ENCODE measurements around the gene NLRX1.
"Not testable (repeated sequence)": the region's sequence is repeated elsewhere in the genome, so short reads cannot be mapped to it uniquely, and the experiment has no call there.

Gene NLRX1

DNA sequence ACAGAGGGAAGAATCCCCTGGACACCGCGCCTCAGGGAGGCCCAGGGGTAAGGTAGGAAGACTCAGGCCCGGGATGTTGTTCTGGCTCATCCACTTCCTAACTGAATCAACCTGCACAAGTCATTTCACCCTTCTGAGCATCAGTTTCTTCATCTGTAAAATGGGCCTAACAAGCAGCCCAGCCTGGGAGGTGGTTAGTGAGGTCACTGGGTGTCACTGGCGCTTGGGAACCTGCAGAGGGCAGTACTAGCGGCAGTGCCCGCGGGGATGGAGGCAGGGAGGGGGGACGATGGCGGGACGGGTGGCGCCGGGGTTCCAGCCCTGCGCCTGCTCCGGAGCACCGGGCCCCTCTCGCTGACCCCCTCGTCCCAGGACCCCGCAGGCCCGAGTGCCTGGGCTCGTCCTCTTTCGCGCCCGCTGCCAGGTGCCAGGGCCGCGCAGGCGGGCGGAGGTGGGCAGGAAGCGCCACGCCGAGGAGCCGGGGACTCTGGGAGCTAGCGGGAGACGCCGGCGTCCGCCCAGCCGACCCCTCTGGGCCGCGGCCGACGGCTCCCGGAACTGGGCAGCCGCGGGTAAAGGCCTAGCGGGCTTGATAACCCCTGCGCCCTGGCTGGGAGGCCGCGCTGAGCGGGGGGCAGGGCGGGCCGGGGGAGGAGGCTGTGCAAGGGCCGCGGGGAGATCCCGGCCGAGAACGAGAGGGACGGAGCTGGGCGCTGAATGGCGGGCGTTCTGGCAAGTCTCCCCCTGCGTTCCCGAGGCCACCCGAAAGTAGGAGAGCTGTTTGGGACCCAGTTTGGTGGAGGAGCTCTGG, at the start of gene NLRX1:
Gene NLRX1 (plus strand): TSS at position 255 of the 811 bp plus-strand sequence. CDS start 2,679 bp downstream, outside the sequence.
- DNase-seq (ENCODE audit: low spot score): peak; percentile 90

GRCh38 chr11:119118946-119119345, 49.6 kb upstream of the NLRX1 start:
- no peak for DNase-seq (ENCODE audit: low spot score)

- no peak for DNase-seq (ENCODE audit: low spot score)
These were observed 47.9 kb upstream of the NLRX1 start for GRCh38 chr11:119120639-119121007.

DNA sequence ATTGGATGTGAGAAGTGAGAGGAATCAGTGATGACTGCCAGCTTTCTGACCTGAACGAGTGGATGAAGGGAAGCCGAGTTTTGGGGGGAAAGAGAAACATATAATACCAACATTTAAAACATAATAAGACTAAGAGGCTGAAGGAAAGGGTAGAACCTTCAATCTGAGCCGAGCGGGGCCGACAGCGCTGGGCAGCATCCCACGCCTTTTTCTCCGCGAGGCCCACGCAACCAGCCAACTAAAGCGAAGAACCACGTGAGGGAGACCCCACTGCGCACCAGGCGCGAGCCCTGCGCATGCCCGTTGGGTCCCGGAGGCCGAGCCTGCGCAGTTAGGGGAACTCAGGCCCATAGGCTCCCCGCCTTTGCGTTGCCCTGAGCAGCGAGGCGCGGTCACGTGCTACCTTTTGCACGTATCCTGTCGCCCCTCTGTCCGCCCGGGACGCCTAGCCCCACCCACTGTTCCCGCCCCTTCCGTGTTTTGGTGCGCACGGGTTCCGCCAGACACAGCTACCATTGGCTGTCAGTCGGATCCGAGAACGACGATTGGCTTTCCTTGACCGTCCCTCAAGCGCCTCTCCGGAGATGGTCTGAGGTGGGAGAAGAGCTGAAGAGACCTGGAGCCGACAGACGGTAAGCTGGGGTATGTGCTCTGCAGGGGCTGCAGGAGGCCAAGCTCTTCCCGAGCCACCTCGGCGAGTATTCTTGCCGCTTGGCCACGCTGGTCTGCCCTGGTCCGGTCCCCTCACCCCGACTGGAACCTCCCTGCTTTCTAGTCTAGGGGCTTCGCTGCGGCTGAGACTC, 47.3 kb upstream of the NLRX1 start, which contains the start of gene HINFP:
Gene HINFP (plus strand): TSS at position 573 of the 803 bp plus-strand sequence. CDS start 5,365 bp downstream, outside the sequence.
- peak; percentile 97 for DNase-seq (ENCODE audit: low spot score)

DNA sequence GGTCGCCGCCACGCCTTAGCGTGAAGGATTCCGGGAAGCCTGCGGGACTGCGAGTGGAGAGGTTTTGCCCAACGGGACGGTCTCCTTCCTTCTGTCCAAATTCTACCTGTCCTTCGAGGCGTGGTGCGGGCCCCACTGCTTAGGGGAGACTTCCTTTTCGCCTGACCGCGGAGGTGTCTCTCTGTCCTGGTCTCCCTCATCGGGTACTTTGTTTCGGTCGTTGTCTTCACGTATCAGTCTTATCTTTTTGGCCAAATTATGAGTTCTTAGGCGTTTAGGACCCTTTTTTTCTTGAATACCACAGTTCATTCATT, 46.8 kb upstream of the NLRX1 start:
- no peak for DNase-seq (ENCODE audit: low spot score)

- no peak for DNase-seq (ENCODE audit: low spot score)
These were observed 42.7 kb upstream of the NLRX1 start for GRCh38 chr11:119125821-119126220.

GRCh38 chr11:119126675-119127268, 41.8 kb upstream of the NLRX1 start:
- DNase-seq (ENCODE audit: low spot score): no peak

DNA sequence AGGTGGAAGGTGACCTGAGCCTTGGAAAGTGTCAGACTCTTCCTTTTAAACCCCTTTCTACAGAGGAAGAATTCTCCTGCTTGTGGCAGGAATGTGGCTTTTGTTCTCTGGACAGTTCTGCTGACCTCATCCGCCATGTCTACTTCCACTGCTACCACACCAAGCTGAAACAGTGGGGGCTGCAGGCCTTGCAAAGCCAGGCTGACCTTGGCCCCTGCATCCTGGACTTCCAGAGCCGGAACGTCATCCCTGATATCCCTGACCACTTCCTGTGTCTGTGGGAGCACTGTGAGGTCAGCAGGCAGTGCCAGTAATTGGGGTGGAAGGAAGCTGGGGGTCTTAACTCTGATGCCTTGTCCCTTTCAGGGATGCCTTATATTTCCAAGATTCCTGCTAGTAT, 37.9 kb upstream of the NLRX1 start:
- DNase-seq (ENCODE audit: low spot score): no peak

- no peak for DNase-seq (ENCODE audit: low spot score)
These were observed 34.0 kb upstream of the NLRX1 start for GRCh38 chr11:119134389-119134978.

- not testable (repeated sequence) for DNase-seq (ENCODE audit: low spot score)
These were observed 29.2 kb upstream of the NLRX1 start for GRCh38 chr11:119139276-119139675.

DNA sequence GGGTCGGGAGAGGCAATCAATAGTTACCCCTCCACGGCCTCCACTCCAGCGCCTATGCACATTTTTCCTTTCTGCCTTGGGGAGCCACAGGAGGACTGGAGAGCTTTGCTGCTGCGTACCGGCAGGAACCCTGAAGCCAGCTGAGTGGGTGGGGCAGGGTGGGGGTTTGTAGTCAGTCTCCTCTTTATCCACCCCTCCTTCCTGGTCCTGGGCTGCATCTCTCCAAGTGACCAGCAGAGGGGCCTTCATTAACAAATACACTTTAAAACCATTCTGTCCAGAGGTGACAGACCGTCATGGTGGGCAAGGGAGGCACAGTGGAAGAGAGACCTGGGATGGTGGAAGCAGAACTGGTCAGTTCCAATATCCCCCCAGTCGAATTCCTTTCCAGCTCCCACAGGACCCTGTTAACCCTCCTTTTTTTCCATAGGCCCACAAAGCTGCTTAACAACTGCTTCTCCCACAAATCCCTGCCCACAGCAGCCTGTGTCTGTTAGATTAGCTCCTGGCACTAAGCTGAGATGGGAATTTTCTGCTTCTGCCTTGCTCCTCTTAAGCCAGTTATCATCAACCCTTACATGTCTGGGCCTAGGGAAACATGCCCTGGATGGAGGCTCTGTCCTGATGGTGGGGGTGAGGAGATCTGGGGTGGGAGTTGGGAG, 23.6 kb upstream of the NLRX1 start:
- DNase-seq (ENCODE audit: low spot score): peak; percentile 84

- no peak for DNase-seq (ENCODE audit: low spot score)
These were observed 23.0 kb upstream of the NLRX1 start for GRCh38 chr11:119145551-119145950.

GRCh38 chr11:119147604-119148333, 20.8 kb upstream of the NLRX1 start:
- no peak for DNase-seq (ENCODE audit: low spot score)

DNA sequence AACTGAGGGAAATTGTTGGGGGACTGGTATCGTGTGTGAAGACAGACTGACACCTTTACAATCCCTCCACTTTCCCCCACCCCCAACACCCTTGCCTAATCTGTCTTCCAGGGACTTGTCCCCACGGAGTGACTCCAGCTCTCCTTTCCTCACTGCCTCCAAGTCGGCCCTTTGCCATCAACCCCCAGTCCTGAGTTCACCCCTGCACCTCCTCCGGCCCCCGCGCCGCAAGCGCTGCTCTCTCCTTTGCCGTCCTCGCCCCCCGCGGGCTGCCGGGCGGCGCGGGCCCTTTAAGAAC, 19.9 kb upstream of the NLRX1 start:
- DNase-seq (ENCODE audit: low spot score): no peak

DNA sequence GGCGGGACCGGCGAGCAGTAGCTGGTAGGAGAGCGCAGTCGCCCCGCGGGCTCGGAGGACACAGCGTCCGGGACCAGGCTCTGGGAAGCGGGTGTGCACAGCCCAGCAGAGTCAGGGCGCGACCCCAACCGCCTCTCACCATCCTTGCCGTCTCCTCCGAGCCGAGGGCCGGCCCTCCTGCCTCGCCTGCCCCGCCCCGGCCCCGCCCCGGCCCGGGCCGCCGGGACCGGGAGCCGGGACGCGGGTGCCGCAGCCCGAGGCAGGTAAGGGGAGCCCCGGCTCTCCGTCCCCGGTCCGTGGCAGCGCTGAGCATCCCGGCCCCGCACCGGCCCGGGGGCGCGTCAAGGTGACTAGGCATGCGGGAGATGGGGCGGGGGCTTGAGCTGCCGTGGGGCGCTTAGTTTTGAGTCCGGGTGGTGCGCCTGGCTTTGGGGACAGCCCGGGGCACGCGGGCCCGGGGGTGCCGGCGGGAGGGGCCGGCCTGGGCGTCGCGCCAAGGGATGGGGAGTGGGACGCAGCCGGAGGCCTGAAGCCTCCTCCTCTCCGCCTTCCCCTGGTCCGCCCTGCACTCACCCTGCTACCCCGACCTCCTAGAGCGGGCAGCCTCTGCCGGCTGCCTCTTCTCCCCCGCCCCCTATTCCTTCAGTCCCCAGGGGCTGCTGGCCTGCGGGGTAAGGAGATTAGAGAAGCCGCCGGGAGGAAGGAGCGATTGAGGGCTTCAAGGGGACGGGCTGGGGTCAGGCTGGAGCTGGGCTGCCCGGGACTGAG, 19.3 kb upstream of the NLRX1 start, which contains the start of gene ABCG4:
Gene ABCG4 (plus strand): TSS at position 35 of the 768 bp plus-strand sequence. CDS start 914 bp downstream, outside the sequence.
- no peak for DNase-seq (ENCODE audit: low spot score)

DNA sequence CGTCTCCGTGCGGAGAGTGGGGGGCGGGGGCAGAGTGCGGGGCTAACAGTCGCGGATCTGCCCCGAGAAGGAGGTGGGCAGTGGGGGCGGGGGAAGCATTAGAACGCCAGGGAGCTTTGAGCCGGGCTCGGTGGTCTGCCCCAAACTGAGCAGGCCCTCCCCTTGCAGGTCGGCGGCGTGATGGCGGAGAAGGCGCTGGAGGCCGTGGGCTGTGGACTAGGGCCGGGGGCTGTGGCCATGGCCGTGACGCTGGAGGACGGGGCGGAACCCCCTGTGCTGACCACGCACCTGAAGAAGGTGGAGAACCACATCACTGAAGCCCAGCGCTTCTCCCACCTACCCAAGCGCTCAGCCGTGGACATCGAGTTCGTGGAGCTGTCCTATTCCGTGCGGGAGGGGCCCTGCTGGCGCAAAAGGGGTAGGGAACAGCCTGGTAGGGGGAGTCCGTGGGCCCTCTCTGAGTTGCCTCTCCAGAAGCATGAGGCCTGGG, 18.7 kb upstream of the NLRX1 start:
- DNase-seq (ENCODE audit: low spot score): no peak

GRCh38 chr11:119152043-119152442, 16.5 kb upstream of the NLRX1 start:
- no peak for DNase-seq (ENCODE audit: low spot score)

- no peak for DNase-seq (ENCODE audit: low spot score)
These were observed 15.9 kb upstream of the NLRX1 start for GRCh38 chr11:119152604-119153003.

DNA sequence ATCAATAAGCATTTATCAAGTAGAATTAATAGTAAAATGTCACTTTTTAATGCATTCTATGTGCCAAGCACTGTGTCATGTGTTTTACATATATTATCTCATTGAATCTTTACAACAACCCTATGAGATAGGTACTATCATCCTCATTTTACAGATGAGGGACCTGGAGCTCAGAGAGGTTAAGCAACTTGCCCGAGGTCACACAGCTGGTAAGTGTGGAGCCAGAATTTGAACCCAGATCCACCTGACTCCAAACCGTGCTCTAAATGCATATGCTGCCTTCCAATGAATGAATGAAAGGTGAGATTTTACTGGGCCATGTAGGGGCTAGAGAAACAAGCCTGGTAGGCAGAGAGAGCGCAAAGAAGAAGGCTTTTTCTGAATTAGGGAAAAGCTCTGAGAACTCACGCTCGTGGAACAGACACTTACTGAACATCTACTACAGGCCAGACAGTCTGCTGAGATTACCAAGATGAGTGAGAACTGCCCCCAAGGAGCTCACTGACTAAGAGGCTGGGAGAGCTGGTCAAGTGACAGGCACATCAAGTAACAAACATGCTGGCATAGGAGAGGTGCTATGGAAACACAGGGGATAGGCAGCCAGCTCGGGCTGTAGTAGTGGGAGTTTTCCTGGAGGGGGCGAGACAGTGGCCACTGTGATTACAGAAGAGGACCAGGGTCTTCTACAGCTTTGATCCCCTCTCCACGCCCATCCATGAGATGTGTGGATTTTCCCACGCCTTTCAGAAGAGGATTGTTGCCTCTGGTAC, 15.3 kb upstream of the NLRX1 start:
- DNase-seq (ENCODE audit: low spot score): no peak

GRCh38 chr11:119154178-119154577, 14.3 kb upstream of the NLRX1 start:
- DNase-seq (ENCODE audit: low spot score): no peak

All from COLO829 (cell line).